Fibroblast of villous mesenchyme (primary cell): Measurements from ENCODE around the gene ATXN7. TPM values are rescaled to one million over a fixed set of nuclear protein-coding genes. Genes with fewer than 3 reads are reported as not detected.
A peak's percentile ranks its signal among the peaks of the same experiment; 100 is the strongest.

Experiments
- DNase-seq: peaks from one replicate; pipeline ENCODE4 v3.0.0-alpha.2; 2010; ENCODE audit warnings: low read depth
- H3K4me3 ChIP-seq: 2 replicates; pipeline ENCODE4 v1.5.1; 2011; ENCODE audit warnings: low read depth, mild to moderate bottlenecking, low read length
- total RNA-seq: library from RNA; depleted of rRNA; stranded (reverse); fragments of >200 nt; gene quantifications from 2 replicates; pipeline ENCODE4 v1.2.3, GENCODE V29; 2012
- TF ChIP-seq, protein P1 (sequence below): IDR thresholded peaks from 2 replicates; pipeline ENCODE4 v1.5.1; 2012; ENCODE audit warnings: low read depth, mild to moderate bottlenecking, low read length; ENCODE audit not compliant: insufficient read depth

Gene ATXN7
- total RNA-seq, 1 donor = 14.7 TPM

GRCh38 chr3:63979093-63979885 is 115.6 kb downstream of the ATXN7 start:
- H3K4me3 ChIP-seq = no peak overlapping the region
- TF ChIP-seq, protein P1, sequence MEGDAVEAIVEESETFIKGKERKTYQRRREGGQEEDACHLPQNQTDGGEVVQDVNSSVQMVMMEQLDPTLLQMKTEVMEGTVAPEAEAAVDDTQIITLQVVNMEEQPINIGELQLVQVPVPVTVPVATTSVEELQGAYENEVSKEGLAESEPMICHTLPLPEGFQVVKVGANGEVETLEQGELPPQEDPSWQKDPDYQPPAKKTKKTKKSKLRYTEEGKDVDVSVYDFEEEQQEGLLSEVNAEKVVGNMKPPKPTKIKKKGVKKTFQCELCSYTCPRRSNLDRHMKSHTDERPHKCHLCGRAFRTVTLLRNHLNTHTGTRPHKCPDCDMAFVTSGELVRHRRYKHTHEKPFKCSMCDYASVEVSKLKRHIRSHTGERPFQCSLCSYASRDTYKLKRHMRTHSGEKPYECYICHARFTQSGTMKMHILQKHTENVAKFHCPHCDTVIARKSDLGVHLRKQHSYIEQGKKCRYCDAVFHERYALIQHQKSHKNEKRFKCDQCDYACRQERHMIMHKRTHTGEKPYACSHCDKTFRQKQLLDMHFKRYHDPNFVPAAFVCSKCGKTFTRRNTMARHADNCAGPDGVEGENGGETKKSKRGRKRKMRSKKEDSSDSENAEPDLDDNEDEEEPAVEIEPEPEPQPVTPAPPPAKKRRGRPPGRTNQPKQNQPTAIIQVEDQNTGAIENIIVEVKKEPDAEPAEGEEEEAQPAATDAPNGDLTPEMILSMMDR = no peak
- DNase-seq = peak; percentile 87

DNA sequence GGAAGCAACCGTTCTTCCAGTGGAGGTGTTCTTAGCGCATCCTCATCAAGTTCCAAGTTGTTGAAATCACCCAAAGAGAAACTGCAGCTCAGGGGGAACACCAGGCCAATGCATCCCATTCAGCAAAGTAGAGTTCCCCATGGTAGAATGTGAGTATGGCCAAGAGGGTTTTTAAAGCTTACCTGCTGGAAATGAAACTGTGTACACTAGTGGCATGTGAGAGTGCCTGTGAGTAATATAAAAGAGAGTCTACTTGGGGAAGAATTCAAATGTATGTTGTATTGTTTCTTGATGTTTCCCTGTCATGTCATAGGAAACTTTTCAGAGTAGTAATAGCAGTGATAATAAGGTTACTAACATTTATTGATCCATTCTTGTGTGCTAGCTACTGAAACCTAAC is 116.4 kb downstream of the ATXN7 start:
- TF ChIP-seq, protein P1 = no peak
- no peak overlapping the region for H3K4me3 ChIP-seq
- no peak for DNase-seq

DNA sequence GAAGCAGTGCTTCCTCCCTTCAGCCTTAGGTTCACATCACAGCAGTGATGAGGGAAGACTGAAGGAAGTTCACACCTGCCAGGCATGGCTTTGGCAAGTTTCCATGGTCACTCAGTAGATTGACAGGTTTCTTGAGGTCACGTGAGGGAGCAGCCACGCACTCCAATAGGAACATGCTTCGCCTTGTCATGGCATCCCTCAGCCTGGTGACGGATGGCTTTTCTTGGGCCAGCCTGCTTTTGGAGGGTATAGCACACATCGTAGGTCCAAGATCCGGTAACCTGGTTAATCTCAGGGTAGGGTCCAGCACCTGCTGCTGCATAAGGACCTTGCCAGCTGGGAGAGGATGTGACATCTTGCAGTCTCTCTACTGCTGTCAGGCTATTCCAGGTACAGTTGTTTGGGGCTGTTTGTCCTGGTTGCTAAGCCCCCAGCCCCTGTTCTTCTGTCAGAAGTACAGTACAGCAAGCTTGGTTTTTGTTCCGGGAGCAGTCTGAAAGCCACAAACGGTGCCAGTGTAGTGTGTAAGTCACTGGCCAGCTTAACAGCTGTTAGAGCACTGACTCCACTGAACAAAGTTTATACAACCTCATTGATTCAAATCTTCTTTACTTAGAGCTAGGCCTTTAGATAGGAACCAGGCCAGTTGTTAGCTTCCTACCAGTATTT is 117.3 kb downstream of the ATXN7 start:
- TF ChIP-seq, protein P1 = no peak
- no peak overlapping the region for H3K4me3 ChIP-seq
- DNase-seq = no peak

- TF ChIP-seq, protein P1 = no peak
These were observed 118.3 kb downstream of the ATXN7 start for GRCh38 chr3:63981980-63982379.

GRCh38 chr3:63984391-63984790 is 120.7 kb downstream of the ATXN7 start:
- H3K4me3 ChIP-seq = no peak overlapping the region
- no peak for DNase-seq
- TF ChIP-seq, protein P1 = no peak

More at GRCh38 chr3:63981980-63982379, 118.3 kb downstream of the ATXN7 start:
- DNase-seq = no peak
- H3K4me3 ChIP-seq = no peak overlapping the region

DNA sequence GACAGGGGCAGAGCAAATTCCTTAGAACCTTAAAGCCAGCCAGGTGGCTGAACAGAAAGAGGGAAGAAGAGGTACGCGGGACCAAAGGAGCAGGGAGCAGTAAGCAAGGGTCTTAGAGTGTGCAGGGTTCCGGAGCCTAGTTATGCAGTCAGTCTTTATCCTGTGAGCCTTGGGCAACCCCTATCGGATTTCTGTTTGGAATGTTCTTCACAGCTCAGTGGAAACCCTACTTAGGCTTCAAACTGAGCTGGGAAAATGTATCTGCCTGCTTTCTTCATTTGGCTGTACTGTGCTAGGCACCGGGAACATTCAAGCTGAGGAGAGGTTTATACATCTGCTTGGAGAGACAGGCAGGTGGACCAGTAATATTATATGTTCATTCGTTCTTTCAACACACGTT is 122.5 kb downstream of the ATXN7 start:
- H3K4me3 ChIP-seq = no peak overlapping the region
- TF ChIP-seq, protein P1 = no peak
- DNase-seq = no peak
